Ishikawa (cell line): ENCODE data around the gene GFPT1.

Experiments used
- CEBPB ChIP-seq: IDR thresholded peaks from 2 replicates; pipeline ENCODE4 v1.6.1; 2012
- CREB1 ChIP-seq: IDR thresholded peaks from 2 replicates; pipeline ENCODE4 v1.6.1; 2012; ENCODE audit warnings: low read depth
- EGR1 ChIP-seq: IDR thresholded peaks from 2 replicates; pipeline ENCODE4 v1.6.1; 2012
- EP300 ChIP-seq: IDR thresholded peaks from 2 replicates; pipeline ENCODE4 v1.6.1; 2012; ENCODE audit warnings: borderline replicate concordance
- FOXM1 ChIP-seq: IDR thresholded peaks from 2 replicates; pipeline ENCODE4 v1.6.1; 2012; ENCODE audit warnings: low read depth, borderline replicate concordance
- MAX ChIP-seq: IDR thresholded peaks from 2 replicates; pipeline ENCODE4 v1.6.1; 2012
- NFIC ChIP-seq: IDR thresholded peaks from 2 replicates; pipeline ENCODE4 v1.6.1; 2012
- RAD21 ChIP-seq: IDR thresholded peaks from 2 replicates; pipeline ENCODE4 v1.6.1; 2012; ENCODE audit warnings: low read depth
- REST ChIP-seq: IDR thresholded peaks from 2 replicates; pipeline ENCODE4 v1.6.1; 2012; ENCODE audit warnings: low read depth, mild to moderate bottlenecking
- TAF1 ChIP-seq: IDR thresholded peaks from 2 replicates; pipeline ENCODE4 v1.6.1; 2012; ENCODE audit warnings: low read depth, mild to moderate bottlenecking
- TCF12 ChIP-seq: IDR thresholded peaks from 2 replicates; pipeline ENCODE4 v1.6.1; 2012; ENCODE audit warnings: low read depth
- TEAD4 ChIP-seq: IDR thresholded peaks from 2 replicates; pipeline ENCODE4 v1.6.1; 2012
- USF1 ChIP-seq: IDR thresholded peaks from 2 replicates; pipeline ENCODE4 v1.6.1; 2012
- YY1 ChIP-seq: IDR thresholded peaks from 2 replicates; pipeline ENCODE4 v1.6.1; 2012; ENCODE audit warnings: low read depth
- ZBTB7A ChIP-seq: IDR thresholded peaks from 2 replicates; pipeline ENCODE4 v1.6.1; 2012; ENCODE audit warnings: low read depth

The GFPT1 gene

GRCh38 chr2:69386789-69387734 lies at the start of gene GFPT1:
Gene GFPT1 (minus strand): TSS chr2:69387227. CDS start chr2:69387071, 156 bp downstream.
- TF ChIP-seq CEBPB (no peak), ZBTB7A (peak; percentile 82), USF1 (peak; percentile 2; the same call in 1 of the 2 replicates), NFIC (no peak), TAF1 (peak; percentile 74), TEAD4 (no peak), CREB1 (no peak), EP300 (no peak), MAX (peak; percentile 91), EGR1 (peak; percentile 57)

- TF ChIP-seq FOXM1 (no peak), EGR1 (no peak), CEBPB (no peak), CREB1 (no peak), REST (no peak), YY1 (no peak), TCF12 (no peak), MAX (no peak), ZBTB7A (no peak; the same call in 1 of the 2 replicates), NFIC (no peak), EP300 (no peak), USF1 (no peak), TAF1 (no peak), RAD21 (no peak), TEAD4 (no peak)
Measured at GRCh38 chr2:69436596-69436937, 49.5 kb upstream of the GFPT1 start.

- TF ChIP-seq USF1 (no peak), NFIC (no peak), CREB1 (no peak), TAF1 (no peak), RAD21 (no peak), MAX (no peak), EP300 (no peak), CEBPB (no peak), TCF12 (no peak), EGR1 (no peak), REST (no peak), YY1 (no peak), TEAD4 (no peak)
Measured at GRCh38 chr2:69434753-69435152, 47.7 kb upstream of the GFPT1 start.

- TF ChIP-seq ZBTB7A (no peak), USF1 (no peak), NFIC (no peak), EGR1 (no peak), YY1 (no peak), EP300 (no peak), TAF1 (no peak), RAD21 (no peak), MAX (no peak), CEBPB (no peak), FOXM1 (no peak)
Measured at GRCh38 chr2:69429491-69430183, 42.6 kb upstream of the GFPT1 start.
